Activated effector memory CD4-positive, alpha-beta T cell treated with anti-CD3 and anti-CD28 coated beads, Interleukin-2, amount 50 U/mL, for 16 hours (primary cell): Measurements from ENCODE around the gene METTL9.
"Not testable (repeated sequence)": the region's sequence is repeated elsewhere in the genome, so short reads cannot be mapped to it uniquely, and the experiment has no call there.

Experiments
- DNase-seq: peaks from one replicate; pipeline ENCODE4 v3.0.0-alpha.2; 2020

METTL9 gene

GRCh38 chr16:21576323-21576722 is 23.1 kb upstream of the METTL9 start:
- not testable (repeated sequence) for DNase-seq

DNA sequence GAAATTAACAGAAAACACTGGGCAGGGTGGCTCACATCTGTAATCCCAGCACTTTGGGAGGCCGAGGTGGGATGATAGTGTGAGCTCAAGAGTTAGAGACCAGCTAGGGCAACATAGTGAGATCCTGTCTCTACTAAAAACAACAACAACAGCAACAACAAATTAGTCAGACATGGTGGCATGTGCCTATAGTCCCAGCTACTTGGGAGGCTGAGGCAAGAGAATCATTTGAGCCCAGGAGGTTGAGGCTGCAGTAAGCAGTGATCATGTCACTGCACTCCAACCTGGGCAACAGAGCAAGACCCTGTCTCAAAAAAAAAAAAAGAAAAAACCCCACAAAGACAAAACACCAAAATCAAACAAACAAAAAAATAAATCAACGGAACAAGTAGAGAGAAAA is 21.9 kb upstream of the METTL9 start:
- DNase-seq, result not testable (repeated sequence)

- DNase-seq, result not testable (repeated sequence)
Measured at GRCh38 chr16:21578311-21578710, 21.1 kb upstream of the METTL9 start.

- not testable (repeated sequence) for DNase-seq
Measured at GRCh38 chr16:21580131-21580530, 19.2 kb upstream of the METTL9 start.

- DNase-seq, result no peak
Measured at GRCh38 chr16:21580807-21581206, 18.6 kb upstream of the METTL9 start.

DNA sequence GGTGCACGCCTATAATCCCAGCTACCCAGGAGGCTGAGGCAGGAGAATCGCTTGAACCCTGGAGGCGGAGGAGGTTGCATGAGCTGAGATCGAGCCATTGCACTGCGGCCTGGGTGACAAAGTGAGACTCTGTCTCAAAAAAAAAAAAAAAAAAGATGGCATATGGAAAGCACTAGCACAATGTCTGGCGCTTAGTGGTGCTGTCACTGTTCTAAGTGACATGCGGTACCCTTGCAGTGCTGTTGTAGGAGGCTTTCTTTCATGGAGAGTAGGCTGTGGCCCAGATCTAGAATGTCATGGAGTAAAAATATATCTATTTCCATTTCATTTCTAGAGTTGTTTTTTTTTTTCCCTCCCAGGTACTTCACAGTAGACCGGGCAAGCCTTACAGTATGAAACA is 14.6 kb upstream of the METTL9 start:
- no peak for DNase-seq

- not testable (repeated sequence) for DNase-seq
Measured at GRCh38 chr16:21588593-21588992, 10.8 kb upstream of the METTL9 start.

DNA sequence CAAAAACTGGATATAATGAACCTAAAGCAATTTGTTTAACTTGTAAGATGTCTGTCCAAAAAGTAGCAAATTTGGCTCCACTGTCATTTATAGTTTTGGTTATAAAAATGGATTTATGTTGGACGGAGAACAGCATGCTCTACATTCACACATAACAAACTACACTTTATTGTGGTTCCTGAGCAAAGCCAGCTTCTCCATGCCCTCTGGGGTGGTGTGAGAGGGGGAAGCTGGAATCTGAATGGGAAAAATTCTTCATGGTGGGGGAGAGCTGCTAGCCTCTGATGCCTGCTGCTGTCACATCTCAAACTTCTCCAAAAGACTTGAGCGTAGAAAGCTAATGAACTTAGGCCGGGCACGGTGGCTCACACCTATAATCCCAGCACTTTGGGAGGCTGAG is 9.8 kb upstream of the METTL9 start:
- no peak for DNase-seq

DNA sequence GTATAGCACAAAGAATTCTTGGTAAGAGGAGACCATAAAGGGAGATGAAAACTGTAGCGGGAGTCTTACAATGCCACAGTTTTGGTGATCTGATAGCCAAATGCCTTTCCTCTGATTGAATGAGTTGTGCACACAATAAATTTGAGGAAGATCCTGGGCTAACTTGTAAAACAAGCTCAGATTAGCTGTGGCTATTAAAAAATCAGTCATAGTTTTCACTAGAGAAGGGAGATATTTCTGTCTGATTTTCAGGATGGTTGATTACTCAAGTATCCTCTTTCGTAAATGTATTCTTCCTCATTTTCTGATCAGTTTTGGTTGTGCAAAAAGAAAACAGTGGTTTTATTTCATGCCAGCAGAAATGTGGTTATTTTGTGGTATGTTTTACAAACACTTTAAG is 9.1 kb upstream of the METTL9 start:
- DNase-seq, result no peak

GRCh38 chr16:21590796-21591195 is 8.6 kb upstream of the METTL9 start:
- DNase-seq, result no peak

GRCh38 chr16:21592191-21592590 is 7.2 kb upstream of the METTL9 start:
- DNase-seq, result no peak

DNA sequence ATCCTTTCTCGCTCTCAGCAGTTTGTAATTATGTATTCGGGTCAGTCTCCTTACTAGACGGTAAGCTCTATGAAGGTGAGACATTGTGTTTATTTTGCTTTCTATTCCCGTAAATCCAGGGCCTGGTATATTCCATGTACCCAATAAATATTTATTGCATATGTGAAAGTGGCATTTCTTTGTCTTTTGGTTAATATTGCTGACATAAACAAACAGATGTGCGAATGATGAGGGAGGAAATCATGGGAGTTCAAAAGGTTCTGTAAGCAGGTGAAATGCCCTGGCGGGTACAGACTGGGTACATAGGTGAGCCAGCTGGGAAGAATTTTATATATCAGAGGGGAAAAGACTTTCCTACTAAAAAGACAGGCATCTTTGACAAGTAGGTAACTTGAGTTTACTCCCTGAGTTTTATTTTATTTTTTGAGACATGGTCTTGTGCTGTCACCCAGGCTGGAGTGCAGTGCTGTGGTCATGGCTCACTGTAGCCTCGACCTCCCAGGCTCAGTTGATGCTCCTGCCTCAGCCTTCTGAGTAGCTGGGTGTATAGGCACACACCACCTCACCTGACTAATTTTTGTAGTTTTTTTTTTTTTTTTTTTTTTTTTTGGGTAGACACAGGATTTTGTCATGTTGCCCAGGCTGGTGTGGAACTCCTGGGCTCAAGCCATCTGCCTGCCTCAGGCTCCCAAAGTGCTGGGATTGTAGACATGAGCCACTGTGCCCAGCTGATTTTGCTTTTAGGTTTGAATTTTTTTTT is 5.7 kb upstream of the METTL9 start:
- no peak for DNase-seq

- no peak for DNase-seq
Measured at GRCh38 chr16:21597561-21598030, 1.8 kb upstream of the METTL9 start.

DNA sequence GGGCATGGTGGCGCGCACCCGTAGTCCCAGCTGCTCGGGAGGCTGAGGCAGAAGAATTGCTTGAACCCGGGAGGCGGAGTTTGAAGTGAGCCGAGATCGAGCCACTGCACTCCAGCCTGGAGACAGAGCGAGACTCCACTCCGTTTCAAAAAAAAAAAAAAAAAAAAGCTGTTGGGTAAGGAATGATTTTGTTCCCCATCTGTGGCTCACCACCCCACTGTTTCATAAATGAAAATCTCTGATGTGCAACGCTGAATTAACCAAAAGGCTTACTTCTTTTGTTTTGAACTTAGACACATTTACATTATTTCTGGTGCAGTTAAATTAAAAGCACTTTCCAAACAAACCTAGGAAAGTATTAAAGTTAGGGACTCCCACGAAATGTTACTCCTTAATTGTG is 1.2 kb upstream of the METTL9 start:
- no peak for DNase-seq

DNA sequence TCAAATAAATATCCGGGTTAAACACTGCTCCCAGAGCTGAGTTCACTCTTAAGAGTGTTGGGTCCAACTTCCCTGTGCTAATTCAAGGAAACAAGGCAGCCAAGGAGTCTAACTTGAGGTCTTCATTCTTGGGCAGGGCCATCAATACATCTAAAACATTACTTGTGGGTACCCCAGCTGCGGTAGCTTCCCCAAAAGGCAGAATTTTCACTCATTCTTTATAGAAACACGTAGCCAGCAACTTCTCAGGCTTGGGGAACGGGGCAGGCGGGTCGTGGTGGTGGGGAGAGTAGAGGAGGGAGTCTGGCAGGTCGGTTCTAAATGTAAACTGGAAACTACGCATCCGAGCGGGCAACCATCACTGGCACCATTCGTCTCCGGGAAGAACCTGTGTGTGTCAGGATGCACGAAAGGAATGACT is 666 bp upstream of the METTL9 start:
- no peak for DNase-seq

GRCh38 chr16:21600031-21600773 is 825 bp downstream of the METTL9 start:
- no peak for DNase-seq

- DNase-seq, result no peak
Measured at GRCh38 chr16:21602785-21603184, 3.4 kb downstream of the METTL9 start.

- DNase-seq, result no peak
Measured at GRCh38 chr16:21603928-21604327, 4.6 kb downstream of the METTL9 start.

DNA sequence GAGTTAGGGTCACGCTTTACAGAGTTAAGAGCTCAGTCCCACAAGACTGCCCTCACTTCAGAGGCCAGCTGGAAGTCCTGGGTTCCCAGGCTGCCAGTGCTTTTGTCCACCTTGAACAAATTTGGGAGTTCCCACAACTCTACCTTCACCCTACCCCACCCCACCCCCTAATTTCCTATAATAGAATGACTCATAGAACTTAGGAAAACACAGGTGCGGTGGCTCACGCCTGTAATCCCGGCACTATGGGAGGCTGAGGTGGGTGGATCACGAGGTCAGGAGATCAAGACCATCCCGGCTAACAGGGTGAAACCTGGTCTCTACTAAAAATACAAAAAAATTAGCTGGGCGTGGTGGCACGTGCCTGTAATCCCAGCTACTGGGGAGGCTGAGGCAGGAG is 6.5 kb downstream of the METTL9 start:
- not testable (repeated sequence) for DNase-seq

DNA sequence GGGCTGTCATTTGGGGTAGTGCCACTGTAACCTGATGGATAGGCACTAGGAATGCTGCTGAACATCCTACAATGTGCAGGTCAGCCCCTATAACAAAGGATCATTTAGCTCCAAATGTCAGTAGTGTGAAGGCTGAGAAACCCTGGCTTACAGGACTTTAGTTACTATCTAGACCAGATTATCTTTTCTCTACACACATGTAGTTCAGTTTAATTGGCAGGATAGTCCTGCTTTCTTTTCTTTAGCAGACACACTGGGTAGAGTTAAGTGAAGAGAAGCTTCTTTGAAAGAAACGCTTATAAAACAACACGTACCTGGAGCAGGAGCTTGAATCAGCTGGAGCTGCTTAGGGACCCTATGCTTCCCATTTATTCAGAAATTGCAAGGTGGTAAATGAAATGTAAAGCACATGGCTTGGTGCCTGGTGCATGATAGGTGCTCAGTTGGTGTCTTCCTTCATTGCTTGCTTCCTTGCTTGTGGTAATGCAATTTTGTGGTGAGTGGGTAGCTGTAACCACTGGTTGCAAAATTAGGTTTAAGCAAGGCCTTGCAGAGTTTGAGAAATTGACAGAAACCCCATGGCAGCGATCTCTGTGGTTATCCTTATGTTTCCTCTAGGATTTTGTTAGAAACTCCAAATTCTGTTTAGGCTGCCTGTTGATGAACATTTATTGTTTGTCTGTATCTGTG is 9.4 kb downstream of the METTL9 start:
- no peak for DNase-seq

GRCh38 chr16:21610006-21610544 is 10.7 kb downstream of the METTL9 start:
- no peak for DNase-seq

- no peak for DNase-seq
Measured at GRCh38 chr16:21610766-21611165, 11.4 kb downstream of the METTL9 start.

- DNase-seq, result no peak
Measured at GRCh38 chr16:21611198-21611555, 11.8 kb downstream of the METTL9 start.
